Heart left ventricle (tissue), 16 donors: Measurements from ENCODE around the gene COMMD1. TPM values are rescaled to one million over a fixed set of nuclear protein-coding genes. Genes with fewer than 3 reads are reported as not detected.

Experiments
- ATAC-seq, 4 donors: fragments of 200-7000 bp; cut with Tn5 transposase; one replicate each; pipeline ENCODE4 v1.9.1; 2020 to 2022; ENCODE audit warnings: moderate library complexity in 4 of 4, mild to moderate bottlenecking in 3 of 4, moderate number of reproducible peaks in 1 of 4
- DNase-seq, 5 donors: peaks; one replicate each; pipeline ENCODE4 v3.0.0-alpha.2; 2020
- H3K27ac ChIP-seq, 12 donors: fragments of 200-600 bp; sonication (generic) in 4 of 12; one replicate each; pipeline versions ENCODE4 v1.5.0 to v1.8.0; 2016 to 2022; ENCODE audit warnings: mild to moderate bottlenecking in 2 of 12
- H3K27me3 ChIP-seq, 9 donors: fragments of 200-600 bp; sonication (generic) in 2 of 9; one replicate each; pipeline versions ENCODE4 v1.5.1 to v1.8.0; 2016 to 2022; ENCODE audit warnings: mild to moderate bottlenecking in 3 of 9
- H3K36me3 ChIP-seq, 9 donors: fragments of 200-600 bp; sonication (generic) in 2 of 9; one replicate each; pipeline versions ENCODE4 v1.5.0 to v1.8.0; 2018 to 2022; ENCODE audit warnings: mild to moderate bottlenecking in 2 of 9
- H3K4me1 ChIP-seq, 12 donors: fragments of 200-600 bp; sonication (generic) in 4 of 12; one replicate each; pipeline versions ENCODE4 v1.5.0 to v1.8.0; 2016 to 2022; ENCODE audit warnings: mild to moderate bottlenecking in 3 of 12
- H3K4me3 ChIP-seq, 12 donors: fragments of 200-600 bp; sonication (generic) in 4 of 12; one replicate each; pipeline versions ENCODE4 v1.5.0 to v1.8.0; 2017 to 2022; ENCODE audit warnings: mild to moderate bottlenecking in 9 of 12, moderate library complexity in 4 of 12
- H3K9me3 ChIP-seq, 12 donors: fragments of 200-600 bp; sonication (generic) in 4 of 12; one replicate each; pipeline versions ENCODE4 v1.5.0 to v1.8.0; 2016 to 2022; ENCODE audit warnings: mild to moderate bottlenecking in 1 of 12
- POLR2A ChIP-seq, 2 donors: fragments of 450-650 bp; IDR thresholded peaks; one replicate each; pipeline ENCODE4 v1.6.1; 2017; ENCODE audit warnings: antibody characterized with exemption in 2 of 2, mild to moderate bottlenecking in 2 of 2, moderate library complexity in 2 of 2
- WGBS, 4 donors: extraction: QIAGEN DNeasy Blood & Tissue Kit in 2 of 4; methylation state at CpG; one replicate each; pipeline versions ENCODE4 v1.1.5 to v1.1.7; 2013 to 2018; 5-methylcytosine and 5-hydroxymethylcytosine counted together
- intact Hi-C, 10 donors: fragments of 100-400 bp; cut with DNase I; formaldehyde crosslinking; loops; one replicate each; pipeline versions ENCODE4 v1.11.1 to v1.14.2; 2022
- polyA plus RNA-seq, 2 donors: library from polyadenylated mRNA; stranded (reverse); fragments of 200-250 nt; gene quantifications; one replicate each; pipeline ENCODE4 v1.2.3, GENCODE V29; 2013
- total RNA-seq, 9 donors: library from RNA; depleted of rRNA in 2 of 9; stranded (reverse); fragments of >200 nt in 2 of 9; fragmentation: NEBNext Ultra II Directional in 3 of 9; extraction: Animal tissue kit (Norgen Biotek cat#: 25700) in 3 of 9; gene quantifications; one replicate each; pipeline versions ENCODE4 v1.1.0 to v1.2.4, GENCODE V29; 2016 to 2023
- TF ChIP-seq, protein P1 (sequence below), 12 donors: fragments of 200-600 bp; sonication (generic) in 4 of 12; IDR thresholded peaks; one replicate each; pipeline versions ENCODE4 v1.5.0 to v1.8.0; 2018 to 2022; ENCODE audit warnings: antibody characterized with exemption in 12 of 12, mild to moderate bottlenecking in 5 of 12
- donor health status: ischemic (EF 13 %, LVEDD 7.1; RV severe dilation, severe dysfunction).
- donor health status: healthy with polysubstance abuse.
- donor health status: DM: no; HTN: yes; CAD: no.
- donor health status: DM: no; HTN: no; CAD: no.
- donor health status: ischemic (EF 25% LVEDD 6.9; RV normal size, moderate dysfunction).
- donor health status: ischemic (EF 25% LVEDD 5.7; RV mildly dilated, moderate dysfunction).
- donor health status: healthy.
- donor health status: DM: yes; HTN: yes; CAD: no.
- donor health status: ischemic (EF 35%, LVEDD 5.7; RV mildly dilated, moderate dysfunction).
- donor health status: nonischemic (EF 11% LVEDD 7.7; RV severe dilation, severe dysfunction).
- donor health status: DM: yes; HTN: yes; CAD: no.
- donor health status: PGD.
- donor health status: ischemic (EF 29% LVEDD 5.4; RV normal size, mild dysfunction).
- donor health status: nonischemic (EF 23%, LVEDD 6.1; RV moderate dilation, normal function).

COMMD1 gene
- total and polyA plus RNA-seq, 11 donors, result 50.1 to 99.5 (median 69.3) TPM

DNA sequence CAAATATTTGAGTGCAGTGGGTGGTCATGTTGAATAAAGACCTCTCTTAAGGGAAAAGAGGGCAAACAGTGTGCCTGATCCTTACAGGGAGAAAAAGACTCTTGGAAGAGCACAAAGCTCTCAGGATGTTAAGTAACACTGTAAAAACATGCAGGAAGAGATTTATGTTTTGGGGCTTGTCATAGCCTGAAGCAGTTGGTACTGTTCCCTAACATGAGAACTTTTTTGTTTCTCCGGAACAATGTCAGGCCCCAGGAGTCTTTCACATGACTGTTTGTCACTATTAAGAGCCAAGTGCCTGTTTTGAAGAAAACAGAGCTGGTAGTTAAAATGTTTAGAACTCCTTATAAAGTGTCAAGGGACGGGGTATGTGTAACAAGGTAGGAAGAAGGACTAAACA, 206.7 kb downstream of the COMMD1 start:
- ATAC-seq (peak in 2 of 4 donors; percentile 14 to 38), DNase-seq (no peak)
- Histone ChIP-seq H3K27ac (peak overlapping the region in 6 of 12 donors; percentile 1 to 49 (median 5)), H3K4me1 (peaks cover 0 to 34% (median 13%) of the 10 kb centered on the region in 12 donors), H3K9me3 (no peaks in the 10 kb centered on the region), H3K27me3 (no peaks in the 10 kb centered on the region), H3K36me3 (no peaks in the 10 kb centered on the region), H3K4me3 (no peak overlapping the region)
- 32 to 44% (median 37%) methylated on average over 2 of the region's 2 CpGs for WGBS, 4 donors
- intact Hi-C loops, result loop anchor here in 1 of 10 donors (10.0 kb wide), 1 partner anchor 303 kb away; no protein-coding TSS in a partner anchor
- TF ChIP-seq, protein P1, sequence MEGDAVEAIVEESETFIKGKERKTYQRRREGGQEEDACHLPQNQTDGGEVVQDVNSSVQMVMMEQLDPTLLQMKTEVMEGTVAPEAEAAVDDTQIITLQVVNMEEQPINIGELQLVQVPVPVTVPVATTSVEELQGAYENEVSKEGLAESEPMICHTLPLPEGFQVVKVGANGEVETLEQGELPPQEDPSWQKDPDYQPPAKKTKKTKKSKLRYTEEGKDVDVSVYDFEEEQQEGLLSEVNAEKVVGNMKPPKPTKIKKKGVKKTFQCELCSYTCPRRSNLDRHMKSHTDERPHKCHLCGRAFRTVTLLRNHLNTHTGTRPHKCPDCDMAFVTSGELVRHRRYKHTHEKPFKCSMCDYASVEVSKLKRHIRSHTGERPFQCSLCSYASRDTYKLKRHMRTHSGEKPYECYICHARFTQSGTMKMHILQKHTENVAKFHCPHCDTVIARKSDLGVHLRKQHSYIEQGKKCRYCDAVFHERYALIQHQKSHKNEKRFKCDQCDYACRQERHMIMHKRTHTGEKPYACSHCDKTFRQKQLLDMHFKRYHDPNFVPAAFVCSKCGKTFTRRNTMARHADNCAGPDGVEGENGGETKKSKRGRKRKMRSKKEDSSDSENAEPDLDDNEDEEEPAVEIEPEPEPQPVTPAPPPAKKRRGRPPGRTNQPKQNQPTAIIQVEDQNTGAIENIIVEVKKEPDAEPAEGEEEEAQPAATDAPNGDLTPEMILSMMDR (IDR thresholded peaks at IDR 0.05), result no peak
- no peak for TF ChIP-seq POLR2A (IDR thresholded peaks at IDR 0.05)

DNA sequence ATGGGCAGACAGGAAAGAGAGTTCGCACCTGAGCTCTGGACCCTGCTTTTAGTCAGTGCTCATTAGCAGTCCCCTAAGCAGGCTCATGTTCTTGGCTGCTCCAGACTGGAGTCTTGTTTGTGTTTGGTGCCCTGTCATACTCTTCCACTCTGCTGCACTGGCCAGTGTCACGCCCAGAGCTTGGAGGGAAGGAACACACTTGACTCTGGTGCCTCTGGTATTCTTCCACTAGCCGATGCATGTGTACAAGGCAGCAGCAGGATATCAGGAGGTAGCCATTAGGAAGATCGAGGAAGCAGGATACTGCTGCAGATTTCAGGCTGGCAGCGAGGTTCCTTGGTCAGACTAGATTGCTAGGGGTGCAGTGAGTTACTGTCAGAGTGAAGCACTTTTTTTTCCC, 209.1 kb downstream of the COMMD1 start:
- Histone ChIP-seq H3K27me3 (no peaks in the 10 kb centered on the region), H3K9me3 (no peaks in the 10 kb centered on the region), H3K4me1 (peaks cover 0 to 41% (median 17%) of the 10 kb centered on the region in 12 donors), H3K36me3 (no peaks in the 10 kb centered on the region), H3K4me3 (no peak overlapping the region), H3K27ac (peak overlapping the region in 3 of 12 donors; percentile 10 to 33 (median 19))
- TF ChIP-seq, protein P1 (IDR thresholded peaks at IDR 0.05), result no peak
- no peak for TF ChIP-seq POLR2A (IDR thresholded peaks at IDR 0.05)
- intact Hi-C loops, result loop anchor here in 1 of 10 donors (10.0 kb wide), 1 partner anchor 300 kb away; no protein-coding TSS in a partner anchor
- DNase-seq, result peak in 4 of 5 donors; percentile 20 to 51 (median 36)
- WGBS, 4 donors, result 56 to 61% (median 61%) methylated on average over 5 of the region's 5 CpGs
- peak; percentile 74 to 94 (median 86) for ATAC-seq

DNA sequence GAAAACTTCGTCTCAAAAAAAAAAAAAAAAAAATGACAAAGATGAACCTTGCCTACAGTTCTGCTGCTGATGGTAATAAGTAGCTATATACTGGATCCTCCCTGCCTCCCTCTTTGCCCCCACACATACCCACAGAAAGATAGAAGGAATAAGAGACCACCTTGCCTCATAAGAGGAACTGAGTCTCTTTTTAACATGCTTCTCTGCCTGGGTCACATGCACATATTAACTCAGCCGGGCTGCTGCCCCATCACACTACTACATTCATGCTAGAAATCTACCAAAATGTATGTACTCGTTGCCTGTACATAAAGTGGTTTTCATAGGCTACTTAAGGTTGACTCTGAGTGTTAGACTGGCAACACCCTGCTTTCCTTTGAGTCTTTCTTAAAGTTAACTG, 211.5 kb downstream of the COMMD1 start:
- H3K4me3 ChIP-seq, result no peak overlapping the region
- TF ChIP-seq POLR2A (IDR thresholded peaks at IDR 0.05), result no peak
- TF ChIP-seq, protein P1 (IDR thresholded peaks at IDR 0.05), result no peak
- DNase-seq, result no peak
- intact Hi-C loops, result loop anchor here in 1 of 10 donors (10.0 kb wide), 1 partner anchor 298 kb away; no protein-coding TSS in a partner anchor
- no peak for ATAC-seq
- H3K27me3 ChIP-seq, result no peaks in the 10 kb centered on the region
- peaks cover 0 to 38% (median 16%) of the 10 kb centered on the region in 12 donors for H3K4me1 ChIP-seq
- H3K9me3 ChIP-seq, result no peaks in the 10 kb centered on the region
- 88 to 93% (median 90%) methylated on average over 3 of the region's 3 CpGs for WGBS, 4 donors
- H3K27ac ChIP-seq, result no peak overlapping the region
- H3K36me3 ChIP-seq, result no peaks in the 10 kb centered on the region

DNA sequence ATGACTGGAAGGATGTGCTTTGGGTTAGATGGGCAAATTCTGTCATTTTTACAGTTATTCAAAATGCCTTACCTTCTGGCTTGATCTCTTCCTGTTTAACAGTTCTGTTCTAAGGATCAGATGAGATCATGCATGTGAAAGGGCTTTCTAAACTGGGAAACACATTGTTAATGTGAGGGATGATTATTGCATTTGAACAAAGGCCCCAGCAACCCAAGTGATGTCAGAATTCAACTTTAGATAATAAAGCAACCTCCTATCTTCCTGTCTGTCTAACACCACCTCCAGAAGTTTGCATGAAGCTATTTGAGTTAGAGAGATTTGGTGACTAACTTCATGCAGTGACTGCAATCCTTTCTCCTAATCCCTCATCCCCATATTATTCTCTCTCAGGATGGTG, 212.7 kb downstream of the COMMD1 start:
- Histone ChIP-seq H3K27me3 (no peaks in the 10 kb centered on the region), H3K4me1 (peaks cover 0 to 30% (median 11%) of the 10 kb centered on the region in 12 donors), H3K27ac (peak overlapping the region in 2 of 12 donors; percentile 2 to 20), H3K36me3 (no peaks in the 10 kb centered on the region), H3K9me3 (no peaks in the 10 kb centered on the region), H3K4me3 (no peak overlapping the region)
- DNase-seq (no peak), ATAC-seq (peak in 2 of 4 donors; percentile 32 to 41)
- TF ChIP-seq, protein P1 (IDR thresholded peaks at IDR 0.05), result no peak
- no peak for TF ChIP-seq POLR2A (IDR thresholded peaks at IDR 0.05)
- intact Hi-C loops, result loop anchor here in 1 of 10 donors (10.0 kb wide), 1 partner anchor 297 kb away; no protein-coding TSS in a partner anchor
